PC-3 (cell line): ENCODE results near the gene LRRC7. TPM values are rescaled to one million over a fixed set of nuclear protein-coding genes. Genes with fewer than 3 reads are reported as not detected.
"Not testable (repeated sequence)": the region's sequence is repeated elsewhere in the genome, so short reads cannot be mapped to it uniquely, and the experiment has no call there.

Source experiments
- ATAC-seq: fragments of 200-7000 bp; cut with Tn5 transposase; 2 replicates; pipeline ENCODE4 v1.9.1; 2020; ENCODE audit warnings: mild to moderate bottlenecking, moderate library complexity
- BruUV-seq: library from RNA; stranded (reverse); fragments of 400-500 nt; replicated peaks from 2 replicates; lab custom pipeline; 2021; lab: Mats Ljungman, UMichigan
- CTCF ChIA-PET: fragments of 300-600 bp; sonication (Branson Sonifier 250); formaldehyde crosslinking; loops from one replicate; lab custom pipeline; 2022; ENCODE audit warnings: antibody characterized with exemption; lab: Charles Lee
- POLR2A ChIA-PET: fragments of 300-600 bp; sonication (Branson Sonifier 250); formaldehyde crosslinking; loops from one replicate; lab custom pipeline; 2022; ENCODE audit warnings: antibody characterized with exemption; ENCODE audit not compliant: unreplicated experiment; lab: Charles Lee
- DNase-seq: peaks from one replicate; pipeline ENCODE4 v3.0.0-alpha.2; 2015
- H2AFZ ChIP-seq: fragments of 300-600 bp; sonication (generic); 2 replicates; pipeline ENCODE4 v1.6.0; 2016; ENCODE audit warnings: antibody characterized with exemption, low read length
- H3F3A ChIP-seq: fragments of 300-600 bp; sonication (generic); one replicate; pipeline ENCODE4 v1.6.0; 2017; ENCODE audit warnings: antibody characterized with exemption, low read length, control low read depth, mild to moderate bottlenecking; ENCODE audit not compliant: unreplicated experiment
- H3K27ac ChIP-seq: fragments of 300-600 bp; sonication (generic); 2 replicates; pipeline ENCODE4 v1.5.1; 2016; ENCODE audit warnings: mild to moderate bottlenecking, low read length
- H3K27me3 ChIP-seq: fragments of 300-600 bp; sonication (generic); 2 replicates; pipeline ENCODE4 v1.6.1; 2016; ENCODE audit warnings: low read length, mixed read lengths
- H3K36me3 ChIP-seq: fragments of 300-600 bp; sonication (generic); 2 replicates; pipeline ENCODE4 v1.6.1; 2016; ENCODE audit warnings: low read depth, mixed run types, low read length, mixed read lengths
- H3K4me1 ChIP-seq: fragments of 300-600 bp; sonication (generic); 2 replicates; pipeline ENCODE4 v1.5.1; 2016; ENCODE audit warnings: low read length; ENCODE audit not compliant: insufficient read depth
- H3K4me2 ChIP-seq: fragments of 300-600 bp; sonication (generic); 2 replicates; pipeline ENCODE4 v1.6.0; 2016; ENCODE audit warnings: low read length
- H3K4me3 ChIP-seq: fragments of 300-600 bp; sonication (generic); 2 replicates; pipeline ENCODE4 v1.5.1; 2016; ENCODE audit warnings: mild to moderate bottlenecking, low read length, mixed read lengths
- H3K79me2 ChIP-seq: fragments of 300-600 bp; sonication (generic); 2 replicates; pipeline ENCODE4 v1.6.1; 2017; ENCODE audit warnings: low read length, mixed read lengths
- H3K9ac ChIP-seq: fragments of 300-600 bp; sonication (generic); 2 replicates; pipeline ENCODE4 v1.6.0; 2016; ENCODE audit warnings: mild to moderate bottlenecking, low read length
- H3K9me2 ChIP-seq: fragments of 300-600 bp; sonication (generic); replicated peaks from 2 replicates; pipeline ENCODE4 v1.6.1; 2016; ENCODE audit warnings: mixed run types, low read length, mixed read lengths
- H3K9me3 ChIP-seq: fragments of 300-600 bp; sonication (generic); 2 replicates; pipeline ENCODE4 v1.6.1; 2016; ENCODE audit warnings: low read length, mixed read lengths
- H4K20me1 ChIP-seq: fragments of 300-600 bp; sonication (generic); 2 replicates; pipeline ENCODE4 v1.6.1; 2016; ENCODE audit warnings: low read length, mixed read lengths
- EZH2 ChIP-seq: fragments of 300-600 bp; sonication (generic); IDR thresholded peaks from one replicate; pipeline ENCODE4 v1.6.1; 2017; ENCODE audit warnings: antibody characterized with exemption, mild to moderate bottlenecking, low read length; ENCODE audit not compliant: unreplicated experiment
- EZH2phosphoT487 ChIP-seq: fragments of 300-600 bp; sonication (generic); IDR thresholded peaks from 2 replicates; pipeline ENCODE4 v1.6.1; 2018; ENCODE audit warnings: mild to moderate bottlenecking, antibody characterized with exemption, low read length, borderline replicate concordance
- intact Hi-C: fragments of 100-400 bp; cut with micrococcal nuclease; formaldehyde crosslinking; loops from 2 replicates; pipeline ENCODE4 v1.9.0; 2023
- total RNA-seq: library from RNA; depleted of rRNA; stranded (reverse); fragments of >200 nt; gene quantifications from 2 replicates; pipeline ENCODE4 v1.2.3, GENCODE V29; 2014
- TF ChIP-seq, protein P1 (sequence below): fragments of 300-600 bp; sonication (generic); conservative IDR thresholded peaks from 2 replicates; pipeline ENCODE4 v1.5.1; 2017; ENCODE audit warnings: antibody characterized with exemption, low read depth, mild to moderate bottlenecking, low read length

The LRRC7 gene
- total RNA-seq, 1 experiment from 2014 or later, result 0.04 TPM

- Histone ChIP-seq H3K79me2 (no peaks in the 10 kb centered on the region), H3K36me3 (no peaks in the 10 kb centered on the region), H3K4me3 (no peak overlapping the region), H3K9me3 (no peaks in the 10 kb centered on the region), H2AFZ (no peak overlapping the region), H3K4me2 (peak overlapping the region; percentile 18; the same call in 1 of the 2 replicates), H3K9me2 (no peaks in the 10 kb centered on the region), H3K4me1 (peaks cover 21% of the 10 kb centered on the region), H3F3A (no peaks in the 10 kb centered on the region), H3K9ac (no peak overlapping the region), H3K27ac (0 out of 2 replicates have a peak overlapping the region, but pooled peaks have one; percentile 7), H3K27me3 (no peaks in the 10 kb centered on the region), H4K20me1 (no peaks in the 10 kb centered on the region)
- DNase-seq (peak; percentile 75), ATAC-seq (peak; percentile 84)
- intact Hi-C loops, result loop anchor here (1.0 kb wide), 1 partner anchor 46 kb away; no protein-coding TSS in a partner anchor
- TF ChIP-seq EZH2phosphoT487 (no peak), EZH2 (no peak)
- TF ChIP-seq, protein P1, sequence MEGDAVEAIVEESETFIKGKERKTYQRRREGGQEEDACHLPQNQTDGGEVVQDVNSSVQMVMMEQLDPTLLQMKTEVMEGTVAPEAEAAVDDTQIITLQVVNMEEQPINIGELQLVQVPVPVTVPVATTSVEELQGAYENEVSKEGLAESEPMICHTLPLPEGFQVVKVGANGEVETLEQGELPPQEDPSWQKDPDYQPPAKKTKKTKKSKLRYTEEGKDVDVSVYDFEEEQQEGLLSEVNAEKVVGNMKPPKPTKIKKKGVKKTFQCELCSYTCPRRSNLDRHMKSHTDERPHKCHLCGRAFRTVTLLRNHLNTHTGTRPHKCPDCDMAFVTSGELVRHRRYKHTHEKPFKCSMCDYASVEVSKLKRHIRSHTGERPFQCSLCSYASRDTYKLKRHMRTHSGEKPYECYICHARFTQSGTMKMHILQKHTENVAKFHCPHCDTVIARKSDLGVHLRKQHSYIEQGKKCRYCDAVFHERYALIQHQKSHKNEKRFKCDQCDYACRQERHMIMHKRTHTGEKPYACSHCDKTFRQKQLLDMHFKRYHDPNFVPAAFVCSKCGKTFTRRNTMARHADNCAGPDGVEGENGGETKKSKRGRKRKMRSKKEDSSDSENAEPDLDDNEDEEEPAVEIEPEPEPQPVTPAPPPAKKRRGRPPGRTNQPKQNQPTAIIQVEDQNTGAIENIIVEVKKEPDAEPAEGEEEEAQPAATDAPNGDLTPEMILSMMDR, result no peak
- BruUV-seq, result no TSS peak
- POLR2A ChIA-PET, result no interaction called here
- CTCF ChIA-PET, result no interaction called here
Observed at GRCh38 chr1:70044832-70045231, 477.1 kb downstream of the LRRC7 start.

DNA sequence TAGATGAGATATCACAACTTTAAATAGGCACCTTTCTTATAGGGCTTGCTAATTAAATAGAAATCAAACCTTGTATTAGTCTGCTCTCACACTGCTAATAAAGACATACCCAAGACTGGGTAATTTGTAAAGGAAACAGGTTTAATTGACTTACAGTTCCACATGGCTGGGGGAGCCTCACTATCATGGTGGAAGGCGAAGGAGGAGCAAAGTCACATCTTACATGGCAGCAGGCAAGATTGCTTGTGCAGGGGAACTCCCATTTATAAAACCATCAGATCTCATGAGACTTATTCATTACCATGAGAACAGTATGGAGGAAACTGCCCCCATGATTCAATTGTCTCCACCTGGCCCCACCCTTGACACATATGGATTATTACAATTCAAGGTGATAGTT lies 477.9 kb downstream of the LRRC7 start:
- H3K4me3 ChIP-seq, BruUV-seq, H3K36me3 ChIP-seq, H3K27me3 ChIP-seq, intact Hi-C loops, H3K9me2 ChIP-seq, H3F3A ChIP-seq, H4K20me1 ChIP-seq, ATAC-seq, H3K9ac ChIP-seq, DNase-seq, POLR2A ChIA-PET, H3K79me2 ChIP-seq, H2AFZ ChIP-seq, H3K27ac ChIP-seq, H3K9me3 ChIP-seq, CTCF ChIA-PET: not testable (repeated sequence)
- peaks cover 21% of the 10 kb centered on the region for H3K4me1 ChIP-seq
- H3K4me2 ChIP-seq, result peak overlapping the region; percentile 18; the same call in 1 of the 2 replicates

DNA sequence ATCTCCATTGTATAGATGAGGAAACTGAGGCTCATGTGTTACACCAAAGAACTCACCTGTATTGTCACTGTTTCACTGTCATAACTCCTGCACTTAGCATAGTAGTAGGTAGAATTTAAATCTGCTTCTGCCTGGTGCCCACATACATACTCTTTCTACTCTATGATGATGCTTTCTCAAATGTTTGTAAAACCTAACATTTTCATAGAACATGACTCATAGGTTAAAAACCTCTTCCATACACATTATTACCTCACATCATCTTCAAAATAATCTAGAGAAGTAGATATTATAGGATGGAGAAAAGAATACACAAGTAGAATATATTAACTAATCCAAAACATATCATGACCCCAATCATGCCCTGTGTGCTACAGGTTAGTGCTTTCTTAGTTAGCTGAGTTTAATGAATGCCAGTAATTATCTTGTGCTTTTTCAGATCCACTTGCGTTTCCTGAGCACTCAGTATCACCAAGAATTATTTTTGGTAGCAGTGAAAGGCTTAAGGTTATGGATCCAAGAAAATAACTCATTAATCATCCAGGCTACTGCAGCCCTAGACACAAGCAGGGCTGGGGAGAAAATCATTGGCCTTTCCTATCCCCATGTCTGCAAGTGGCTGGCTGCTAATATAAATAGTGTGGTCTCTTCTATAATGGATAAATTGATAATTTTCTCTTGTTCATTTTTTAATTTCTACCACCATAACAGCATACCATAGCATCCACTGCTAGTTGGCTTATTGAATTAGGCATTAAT lies 480.8 kb downstream of the LRRC7 start:
- DNase-seq, result no peak
- no peak overlapping the region for H2AFZ ChIP-seq
- no peak for ATAC-seq
- no peaks in the 10 kb centered on the region for H3K9me3 ChIP-seq
- no peaks in the 10 kb centered on the region for H3K27me3 ChIP-seq
- ChIA-PET CTCF (no interaction called here), POLR2A (no interaction called here)
- H3K4me2 ChIP-seq, result no peak overlapping the region
- H3K4me1 ChIP-seq, result peaks cover 20% of the 10 kb centered on the region
- no peak overlapping the region for H3K9ac ChIP-seq
- no peak overlapping the region for H3K27ac ChIP-seq
- no peaks in the 10 kb centered on the region for H3F3A ChIP-seq
- H3K36me3 ChIP-seq, result no peaks in the 10 kb centered on the region
- H3K9me2 ChIP-seq, result no peaks in the 10 kb centered on the region
- TF ChIP-seq, protein P1, result no peak
- TF ChIP-seq EZH2 (no peak), EZH2phosphoT487 (no peak)
- no TSS peak for BruUV-seq
- no peaks in the 10 kb centered on the region for H3K79me2 ChIP-seq
- H4K20me1 ChIP-seq, result no peaks in the 10 kb centered on the region
- H3K4me3 ChIP-seq, result no peak overlapping the region
- intact Hi-C loops, result no loop called here
